ENCODE measurements around the gene FOXN3. TPM values are rescaled to one million over a fixed set of nuclear protein-coding genes. Genes with fewer than 3 reads are reported as not detected.

The FOXN3 gene
- total and polyA plus RNA-seq, 2 donors (not counting 1 experiment from before 2014, with no cell fraction given) = 27.9 to 33.3 TPM

DNA sequence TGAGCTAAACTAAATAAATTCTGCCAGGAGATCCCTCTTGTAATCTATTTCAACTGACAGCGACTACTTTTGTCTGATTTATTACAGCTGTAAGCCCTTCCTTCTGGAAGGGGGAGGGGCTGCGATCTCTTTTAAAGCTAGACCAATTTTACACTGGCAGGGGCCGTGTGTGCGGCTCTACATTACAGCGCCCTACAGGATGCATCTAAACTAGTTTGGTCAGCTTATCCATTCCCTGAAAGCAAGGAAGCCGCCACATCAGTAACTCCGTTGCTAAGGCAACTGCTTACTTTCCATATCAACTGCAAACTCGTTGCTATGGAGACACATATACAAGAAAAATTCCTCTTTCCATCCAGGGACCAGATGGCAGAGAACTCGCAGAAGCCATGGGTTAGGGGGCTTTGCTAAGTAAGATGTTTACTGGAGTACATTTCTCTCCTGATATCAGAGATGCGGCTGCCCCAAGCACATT is 17.4 kb downstream of the FOXN3 start:
- no peak overlapping the region for H3K4me3 ChIP-seq (replicated peaks in 1 of 4; ENCODE audit: control extremely low read depth in 1 of 4, insufficient read depth in 1 of 4, low read depth in 3 of 4, low read length in 4 of 4)
- TF ChIP-seq, protein P1, sequence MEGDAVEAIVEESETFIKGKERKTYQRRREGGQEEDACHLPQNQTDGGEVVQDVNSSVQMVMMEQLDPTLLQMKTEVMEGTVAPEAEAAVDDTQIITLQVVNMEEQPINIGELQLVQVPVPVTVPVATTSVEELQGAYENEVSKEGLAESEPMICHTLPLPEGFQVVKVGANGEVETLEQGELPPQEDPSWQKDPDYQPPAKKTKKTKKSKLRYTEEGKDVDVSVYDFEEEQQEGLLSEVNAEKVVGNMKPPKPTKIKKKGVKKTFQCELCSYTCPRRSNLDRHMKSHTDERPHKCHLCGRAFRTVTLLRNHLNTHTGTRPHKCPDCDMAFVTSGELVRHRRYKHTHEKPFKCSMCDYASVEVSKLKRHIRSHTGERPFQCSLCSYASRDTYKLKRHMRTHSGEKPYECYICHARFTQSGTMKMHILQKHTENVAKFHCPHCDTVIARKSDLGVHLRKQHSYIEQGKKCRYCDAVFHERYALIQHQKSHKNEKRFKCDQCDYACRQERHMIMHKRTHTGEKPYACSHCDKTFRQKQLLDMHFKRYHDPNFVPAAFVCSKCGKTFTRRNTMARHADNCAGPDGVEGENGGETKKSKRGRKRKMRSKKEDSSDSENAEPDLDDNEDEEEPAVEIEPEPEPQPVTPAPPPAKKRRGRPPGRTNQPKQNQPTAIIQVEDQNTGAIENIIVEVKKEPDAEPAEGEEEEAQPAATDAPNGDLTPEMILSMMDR (conservative IDR thresholded peaks at IDR 0.05 in 1 of 2, IDR thresholded peaks at IDR 0.05 in 1 of 2; ENCODE audit: low read depth in 1 of 2, low read length in 2 of 2) = no peak
- DNase-seq (ENCODE audit: low read depth in 2 of 2) = peak; percentile 87 to 89
- H3K4me2 ChIP-seq (ENCODE audit: extremely low read depth, insufficient read depth, low read length) = no peak overlapping the region
- H3K9ac ChIP-seq (ENCODE audit: insufficient read depth, low read length) = no peak overlapping the region
- H3K27ac ChIP-seq (ENCODE audit: insufficient read depth, low read length) = peak overlapping the region; percentile 15
- no peak overlapping the region for H2AFZ ChIP-seq (ENCODE audit: low read length)
- no peaks in the 10 kb centered on the region for H3K27me3 ChIP-seq (ENCODE audit: control insufficient read depth, insufficient read depth, low read length)
- peaks cover 2% of the 10 kb centered on the region for H3K4me1 ChIP-seq (ENCODE audit: control insufficient read depth, extremely low read depth, insufficient read depth, low read length)
- no peaks in the 10 kb centered on the region for H3K9me3 ChIP-seq (ENCODE audit: control insufficient read depth, insufficient read depth, low read depth, low read length)
- H3K79me2 ChIP-seq (ENCODE audit: control insufficient read depth, insufficient read depth, low read length) = no peaks in the 10 kb centered on the region
- H4K20me1 ChIP-seq (ENCODE audit: control insufficient read depth, extremely low read depth, insufficient read depth, low read length) = no peaks in the 10 kb centered on the region
- no peaks in the 10 kb centered on the region for H3K36me3 ChIP-seq (ENCODE audit: control insufficient read depth, insufficient read depth, low read length)

DNA sequence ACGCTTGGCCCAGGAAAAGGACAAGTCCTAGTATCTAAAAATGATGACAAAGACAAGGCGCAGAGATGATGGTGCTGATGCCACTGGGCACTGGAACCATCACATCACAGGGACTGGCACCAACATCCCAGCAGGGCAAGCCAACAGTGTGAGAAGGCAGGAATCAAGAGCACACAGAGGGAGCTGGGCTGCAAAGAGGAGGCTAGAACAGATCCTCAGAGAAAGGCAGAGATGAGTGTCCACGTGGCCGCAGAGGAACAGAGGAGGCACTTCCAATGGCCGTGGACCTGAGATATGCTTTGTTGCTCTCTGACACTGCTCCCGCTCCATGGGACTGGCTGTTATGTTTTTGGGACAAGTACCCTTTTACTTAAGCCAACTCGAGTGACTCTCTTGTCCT is 17.9 kb downstream of the FOXN3 start:
- Histone ChIP-seq H3K27ac (ENCODE audit: insufficient read depth, low read length) (peak overlapping the region; percentile 15), H3K9me3 (ENCODE audit: control insufficient read depth, insufficient read depth, low read depth, low read length) (no peaks in the 10 kb centered on the region), H2AFZ (ENCODE audit: low read length) (no peak overlapping the region), H3K79me2 (ENCODE audit: control insufficient read depth, insufficient read depth, low read length) (no peaks in the 10 kb centered on the region), H3K4me2 (ENCODE audit: extremely low read depth, insufficient read depth, low read length) (no peak overlapping the region), H3K4me3 (replicated peaks in 1 of 4; ENCODE audit: control extremely low read depth in 1 of 4, insufficient read depth in 1 of 4, low read depth in 3 of 4, low read length in 4 of 4) (no peak overlapping the region), H3K27me3 (ENCODE audit: control insufficient read depth, insufficient read depth, low read length) (no peaks in the 10 kb centered on the region), H3K36me3 (ENCODE audit: control insufficient read depth, insufficient read depth, low read length) (no peaks in the 10 kb centered on the region), H3K9ac (ENCODE audit: insufficient read depth, low read length) (no peak overlapping the region), H4K20me1 (ENCODE audit: control insufficient read depth, extremely low read depth, insufficient read depth, low read length) (no peaks in the 10 kb centered on the region), H3K4me1 (ENCODE audit: control insufficient read depth, extremely low read depth, insufficient read depth, low read length) (peaks cover 2% of the 10 kb centered on the region)
- TF ChIP-seq EZH2 (IDR thresholded peaks at IDR 0.05; ENCODE audit: low read length, missing control alignments) = no peak
- TF ChIP-seq, protein P1 (conservative IDR thresholded peaks at IDR 0.05 in 1 of 2, IDR thresholded peaks at IDR 0.05 in 1 of 2; ENCODE audit: low read depth in 1 of 2, low read length in 2 of 2) = no peak
- no peak for DNase-seq (ENCODE audit: low read depth in 2 of 2)

DNA sequence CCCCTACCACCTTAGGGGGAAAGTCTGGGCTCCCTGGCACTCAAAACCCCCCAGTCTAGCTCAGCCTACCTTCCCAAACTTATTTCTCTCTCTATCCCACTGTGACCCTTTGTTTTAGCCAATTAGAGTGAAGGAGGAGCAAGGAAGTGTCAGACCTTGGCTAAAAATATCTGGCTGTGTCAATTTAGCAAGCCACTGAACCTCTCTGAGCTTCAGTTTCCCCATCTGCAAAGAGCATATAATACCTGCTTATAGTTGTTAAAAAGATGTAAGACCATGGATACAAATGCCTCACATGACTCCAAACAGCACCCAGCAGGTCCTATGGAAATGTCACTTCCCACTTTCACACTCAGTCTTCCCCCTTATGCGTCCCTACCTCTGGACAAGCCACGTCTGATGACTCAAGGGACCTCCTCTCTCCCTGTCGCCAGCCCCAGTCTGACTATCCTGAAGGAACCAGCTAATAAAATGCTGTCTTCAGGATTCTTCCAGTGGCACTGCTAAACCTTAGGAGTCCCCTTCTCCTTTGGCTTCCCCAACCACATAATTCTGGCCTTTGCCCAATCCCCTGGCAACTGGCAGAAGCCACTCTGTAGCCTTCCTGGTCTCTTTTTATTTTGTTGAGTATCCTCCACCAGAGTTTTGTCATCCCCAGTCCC is 19.3 kb downstream of the FOXN3 start:
- Histone ChIP-seq H3K79me2 (ENCODE audit: control insufficient read depth, insufficient read depth, low read length) (no peaks in the 10 kb centered on the region), H2AFZ (ENCODE audit: low read length) (no peak overlapping the region), H3K9ac (ENCODE audit: insufficient read depth, low read length) (no peak overlapping the region), H3K4me1 (ENCODE audit: control insufficient read depth, extremely low read depth, insufficient read depth, low read length) (peaks cover 2% of the 10 kb centered on the region), H3K27ac (ENCODE audit: insufficient read depth, low read length) (no peak overlapping the region), H4K20me1 (ENCODE audit: control insufficient read depth, extremely low read depth, insufficient read depth, low read length) (no peaks in the 10 kb centered on the region), H3K4me3 (replicated peaks in 1 of 4; ENCODE audit: control extremely low read depth in 1 of 4, insufficient read depth in 1 of 4, low read depth in 3 of 4, low read length in 4 of 4) (no peak overlapping the region), H3K27me3 (ENCODE audit: control insufficient read depth, insufficient read depth, low read length) (no peaks in the 10 kb centered on the region), H3K36me3 (ENCODE audit: control insufficient read depth, insufficient read depth, low read length) (no peaks in the 10 kb centered on the region), H3K4me2 (ENCODE audit: extremely low read depth, insufficient read depth, low read length) (no peak overlapping the region), H3K9me3 (ENCODE audit: control insufficient read depth, insufficient read depth, low read depth, low read length) (no peaks in the 10 kb centered on the region)
- TF ChIP-seq, protein P1 (conservative IDR thresholded peaks at IDR 0.05 in 1 of 2, IDR thresholded peaks at IDR 0.05 in 1 of 2; ENCODE audit: low read depth in 1 of 2, low read length in 2 of 2) = no peak
- TF ChIP-seq EZH2 (IDR thresholded peaks at IDR 0.05; ENCODE audit: low read length, missing control alignments) = no peak
- no peak for DNase-seq (ENCODE audit: low read depth in 2 of 2)
